Measurements from ENCODE around the gene RBM26.

Gene RBM26

DNA sequence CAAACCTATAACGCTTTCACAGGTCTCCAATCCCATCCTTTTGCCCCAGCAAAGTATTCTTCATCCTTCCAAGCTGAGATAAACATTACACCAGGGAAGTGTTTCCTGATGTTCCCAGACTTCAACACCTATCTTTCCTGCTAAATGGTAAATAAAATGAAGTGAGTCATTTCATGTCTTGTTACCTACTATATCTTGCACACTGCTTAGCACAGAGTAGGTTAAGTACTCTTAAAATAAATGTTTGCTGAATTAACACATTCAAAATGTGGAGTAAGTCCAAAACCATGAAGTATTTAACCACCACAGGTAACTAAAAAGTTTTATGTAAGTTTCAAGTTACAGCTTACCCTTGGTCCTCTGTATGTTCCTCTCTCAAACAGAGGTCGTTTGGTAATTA, 3.4 kb downstream of the RBM26 start:
- H3K4me3 ChIP-seq (ENCODE audit: control insufficient read depth, low read depth, low read length): no peak overlapping the region
- DNase-seq (ENCODE audit: low read depth): no peak
- TF ChIP-seq, protein P1, sequence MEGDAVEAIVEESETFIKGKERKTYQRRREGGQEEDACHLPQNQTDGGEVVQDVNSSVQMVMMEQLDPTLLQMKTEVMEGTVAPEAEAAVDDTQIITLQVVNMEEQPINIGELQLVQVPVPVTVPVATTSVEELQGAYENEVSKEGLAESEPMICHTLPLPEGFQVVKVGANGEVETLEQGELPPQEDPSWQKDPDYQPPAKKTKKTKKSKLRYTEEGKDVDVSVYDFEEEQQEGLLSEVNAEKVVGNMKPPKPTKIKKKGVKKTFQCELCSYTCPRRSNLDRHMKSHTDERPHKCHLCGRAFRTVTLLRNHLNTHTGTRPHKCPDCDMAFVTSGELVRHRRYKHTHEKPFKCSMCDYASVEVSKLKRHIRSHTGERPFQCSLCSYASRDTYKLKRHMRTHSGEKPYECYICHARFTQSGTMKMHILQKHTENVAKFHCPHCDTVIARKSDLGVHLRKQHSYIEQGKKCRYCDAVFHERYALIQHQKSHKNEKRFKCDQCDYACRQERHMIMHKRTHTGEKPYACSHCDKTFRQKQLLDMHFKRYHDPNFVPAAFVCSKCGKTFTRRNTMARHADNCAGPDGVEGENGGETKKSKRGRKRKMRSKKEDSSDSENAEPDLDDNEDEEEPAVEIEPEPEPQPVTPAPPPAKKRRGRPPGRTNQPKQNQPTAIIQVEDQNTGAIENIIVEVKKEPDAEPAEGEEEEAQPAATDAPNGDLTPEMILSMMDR (IDR thresholded peaks at IDR 0.05; ENCODE audit: control insufficient read depth, insufficient read depth, low read depth, low read length, missing control alignments): no peak

DNA sequence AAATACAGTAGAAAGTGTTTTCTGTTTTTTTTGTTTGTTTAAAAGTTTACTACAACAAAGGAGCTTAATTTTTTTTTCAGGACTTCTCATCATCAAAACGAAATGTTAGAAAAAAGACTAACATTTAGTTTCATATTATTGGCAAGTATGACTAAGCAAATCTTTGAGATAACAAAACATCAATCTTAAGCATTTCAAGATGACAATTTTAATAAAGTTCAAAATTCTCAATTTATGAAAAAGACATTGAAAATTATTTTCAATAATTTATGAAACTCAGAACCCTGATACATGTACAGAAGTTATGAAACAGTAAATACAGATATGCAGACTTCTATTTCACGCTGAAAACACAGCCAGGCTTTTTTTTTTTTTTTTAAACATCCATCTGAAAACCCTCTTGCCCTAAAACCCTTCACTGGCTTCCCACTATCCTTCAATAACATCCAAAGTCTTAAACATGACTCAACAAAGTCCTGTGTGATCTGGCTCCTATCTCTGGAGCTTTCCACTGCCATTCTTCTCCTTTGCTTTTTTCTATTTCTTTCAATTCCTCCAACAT, 3.9 kb downstream of the RBM26 start:
- no peak overlapping the region for H3K4me3 ChIP-seq (ENCODE audit: control insufficient read depth, low read depth, low read length)
- no peak for DNase-seq (ENCODE audit: low read depth)
- TF ChIP-seq, protein P1 (IDR thresholded peaks at IDR 0.05; ENCODE audit: control insufficient read depth, insufficient read depth, low read depth, low read length, missing control alignments): no peak

DNA sequence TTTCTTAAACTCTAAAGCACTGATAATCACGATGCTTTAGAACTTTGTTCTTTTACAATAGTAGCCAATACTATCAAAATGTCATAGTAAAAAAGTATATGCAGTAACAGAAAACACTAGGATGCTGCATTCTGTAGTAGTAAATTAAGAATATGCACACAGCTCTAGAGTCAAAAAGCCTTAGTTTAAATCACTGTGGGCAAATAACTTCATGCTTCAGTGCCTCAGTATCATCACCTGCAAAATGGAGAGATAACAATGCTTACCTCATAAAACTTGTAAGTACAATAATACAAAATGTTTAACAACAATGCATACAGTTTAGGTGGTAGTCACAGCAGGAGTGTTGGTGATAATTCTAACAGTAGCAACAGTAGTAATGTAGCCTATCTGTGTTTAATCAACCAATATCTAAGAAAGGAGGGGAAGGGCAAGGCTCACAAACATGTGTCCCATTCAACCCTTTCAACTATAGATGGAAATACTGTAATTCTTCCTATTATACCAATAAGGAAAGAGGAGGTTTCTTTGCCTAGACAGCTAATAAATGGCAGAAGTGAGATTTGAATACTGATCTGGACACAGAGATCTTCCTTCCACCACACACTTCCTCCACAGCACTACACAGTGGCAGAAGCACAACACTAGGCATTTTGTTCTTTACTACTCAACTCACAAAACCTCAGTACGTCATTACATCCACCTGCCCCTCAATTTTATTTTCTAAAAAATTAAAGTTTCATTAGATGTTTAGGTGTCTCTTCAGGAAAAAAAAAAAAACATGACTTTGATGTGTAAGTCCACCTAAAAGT, 4.6 kb downstream of the RBM26 start:
- no peak overlapping the region for H3K4me3 ChIP-seq (ENCODE audit: control insufficient read depth, low read depth, low read length)
- TF ChIP-seq, protein P1 (IDR thresholded peaks at IDR 0.05; ENCODE audit: control insufficient read depth, insufficient read depth, low read depth, low read length, missing control alignments): no peak
- no peak for DNase-seq (ENCODE audit: low read depth)

DNA sequence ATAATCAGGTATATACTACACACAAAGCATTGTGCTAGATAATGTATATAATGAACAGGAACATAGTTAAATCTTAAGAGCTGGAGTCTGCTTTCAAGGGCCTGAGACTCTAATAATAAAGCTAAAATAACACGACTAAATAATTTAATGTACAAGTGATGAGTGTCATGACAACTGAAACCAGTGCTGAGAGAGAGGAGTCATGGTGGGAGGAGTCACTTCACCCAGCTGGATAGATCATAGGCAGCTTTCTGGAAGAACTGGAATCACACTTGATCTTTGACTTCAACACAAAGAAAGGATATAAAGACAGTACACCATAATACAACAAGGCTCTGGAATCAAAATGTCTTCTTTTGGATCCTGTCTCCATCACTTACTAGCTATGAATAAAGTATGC, 7.1 kb downstream of the RBM26 start:
- DNase-seq (ENCODE audit: low read depth): no peak
- TF ChIP-seq, protein P1 (IDR thresholded peaks at IDR 0.05; ENCODE audit: control insufficient read depth, insufficient read depth, low read depth, low read length, missing control alignments): no peak
- H3K4me3 ChIP-seq (ENCODE audit: control insufficient read depth, low read depth, low read length): no peak overlapping the region

DNA sequence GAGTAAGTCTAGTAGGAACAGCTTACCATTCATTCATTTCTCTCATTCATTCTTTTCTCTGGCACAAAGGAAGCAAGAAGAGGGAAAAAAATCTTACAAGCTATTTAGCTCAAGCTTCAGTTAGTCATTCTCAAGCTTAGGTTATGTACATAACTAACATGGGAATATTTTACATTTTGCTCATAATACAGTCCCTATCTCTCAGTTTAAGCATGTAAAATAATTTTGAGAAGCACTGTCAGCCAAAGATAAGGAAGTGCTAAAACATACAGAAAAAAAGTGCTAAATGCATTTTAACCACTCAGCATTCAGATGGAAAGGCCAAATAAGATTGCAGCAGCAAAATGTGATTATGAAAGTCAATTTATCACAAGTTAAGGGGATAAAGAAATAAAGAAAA, 7.9 kb downstream of the RBM26 start:
- no peak for DNase-seq (ENCODE audit: low read depth)
- H3K4me3 ChIP-seq (ENCODE audit: control insufficient read depth, low read depth, low read length): no peak overlapping the region
- TF ChIP-seq, protein P1 (IDR thresholded peaks at IDR 0.05; ENCODE audit: control insufficient read depth, insufficient read depth, low read depth, low read length, missing control alignments): no peak

DNA sequence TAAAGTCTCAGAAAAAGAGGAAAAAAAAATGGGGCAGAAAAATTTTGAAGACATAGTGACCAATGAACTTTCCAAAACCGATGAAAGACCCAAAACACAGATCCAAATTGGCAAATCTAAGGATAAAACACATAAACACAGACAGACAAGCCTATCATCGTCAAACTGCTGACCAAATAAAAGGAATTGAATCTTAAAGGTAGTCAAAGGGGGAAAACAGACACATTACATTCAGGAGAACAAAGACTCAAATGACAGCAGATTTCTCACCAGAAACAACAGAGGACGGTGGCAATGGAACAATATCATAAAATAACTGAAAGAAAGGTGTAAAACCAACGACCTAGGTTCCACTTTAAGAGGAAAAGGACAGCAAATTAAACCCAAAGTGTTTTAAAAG, 10.2 kb downstream of the RBM26 start:
- DNase-seq (ENCODE audit: low read depth): no peak
- H3K4me3 ChIP-seq (ENCODE audit: control insufficient read depth, low read depth, low read length): no peak overlapping the region
- TF ChIP-seq, protein P1 (IDR thresholded peaks at IDR 0.05; ENCODE audit: control insufficient read depth, insufficient read depth, low read depth, low read length, missing control alignments): no peak

Data from AG09309 (cell line).